ENCODE data around the gene ZNF664.

The ZNF664 gene

GRCh38 chr12:124033859-124034258 is 60.8 kb downstream of the ZNF664 start:
- no peak for DNase-seq (ENCODE audit: low read depth in 2 of 2)

DNA sequence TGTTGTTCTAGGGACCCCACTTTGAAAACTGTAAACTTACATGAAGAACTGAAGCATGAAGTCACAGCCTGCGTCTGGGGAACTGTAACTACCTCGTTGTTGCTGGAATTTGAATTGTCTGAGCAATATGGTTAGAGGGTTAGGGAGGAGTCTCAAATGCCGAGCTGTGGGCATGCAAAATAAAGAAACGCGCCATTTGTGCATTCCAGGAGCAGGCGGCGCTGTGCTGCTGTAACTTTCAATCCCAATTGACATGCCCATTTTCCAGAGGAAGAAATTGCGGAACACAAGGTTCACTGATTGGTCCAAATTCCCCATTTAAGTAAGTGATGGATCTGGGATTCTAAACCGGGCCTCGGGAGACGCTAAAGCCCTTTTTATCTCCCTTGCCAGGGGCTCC is 61.3 kb downstream of the ZNF664 start:
- no peak for DNase-seq (ENCODE audit: low read depth in 2 of 2)

- DNase-seq (ENCODE audit: low read depth in 2 of 2), result no peak
Observed at GRCh38 chr12:124035163-124035562, 62.1 kb downstream of the ZNF664 start.

DNA sequence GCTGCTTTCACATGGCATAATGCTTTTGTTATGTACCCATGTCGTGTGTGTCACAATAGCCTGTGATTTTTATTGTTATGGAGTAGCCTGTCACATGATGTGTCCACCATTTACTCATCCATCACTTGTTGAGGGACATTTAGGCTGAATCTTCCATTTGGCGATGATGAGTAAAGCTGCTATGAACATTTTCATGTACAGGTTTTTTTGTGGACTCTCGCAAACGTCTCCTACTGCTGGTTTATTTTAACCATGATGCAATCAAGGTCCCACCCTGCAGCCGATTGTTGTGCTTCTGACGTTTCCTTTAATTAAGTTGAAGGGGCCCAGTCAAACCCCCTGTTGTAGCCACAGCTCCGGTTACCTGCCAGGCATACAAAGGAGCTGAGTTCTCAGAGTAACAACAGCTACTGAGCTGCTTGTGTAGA is 63.2 kb downstream of the ZNF664 start:
- no peak for DNase-seq (ENCODE audit: low read depth in 2 of 2)

- DNase-seq (ENCODE audit: low read depth in 2 of 2), result peak in 1 of 2 donors; percentile 23
Observed at GRCh38 chr12:124036657-124037109, 63.7 kb downstream of the ZNF664 start.

DNA sequence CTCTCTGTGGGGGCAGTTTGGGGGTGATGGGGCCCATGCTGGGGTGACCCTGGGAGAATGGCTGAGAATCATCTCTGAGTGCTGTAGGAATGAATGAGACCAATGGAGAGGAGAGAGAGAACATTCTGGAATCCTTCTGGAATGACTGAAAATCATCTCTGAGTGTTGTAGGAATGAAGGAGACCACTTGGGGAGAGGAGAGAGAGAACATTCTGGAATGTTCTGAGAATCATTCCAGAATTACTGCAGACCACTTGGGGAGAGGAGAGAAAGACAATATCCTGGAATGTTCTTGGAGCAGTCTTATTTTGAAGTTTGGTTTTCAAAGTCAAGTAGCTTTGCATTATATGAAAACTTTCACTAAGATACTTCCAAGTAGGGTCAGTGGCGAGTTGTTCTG is 64.3 kb downstream of the ZNF664 start:
- DNase-seq (ENCODE audit: low read depth in 2 of 2), result no peak

DNA sequence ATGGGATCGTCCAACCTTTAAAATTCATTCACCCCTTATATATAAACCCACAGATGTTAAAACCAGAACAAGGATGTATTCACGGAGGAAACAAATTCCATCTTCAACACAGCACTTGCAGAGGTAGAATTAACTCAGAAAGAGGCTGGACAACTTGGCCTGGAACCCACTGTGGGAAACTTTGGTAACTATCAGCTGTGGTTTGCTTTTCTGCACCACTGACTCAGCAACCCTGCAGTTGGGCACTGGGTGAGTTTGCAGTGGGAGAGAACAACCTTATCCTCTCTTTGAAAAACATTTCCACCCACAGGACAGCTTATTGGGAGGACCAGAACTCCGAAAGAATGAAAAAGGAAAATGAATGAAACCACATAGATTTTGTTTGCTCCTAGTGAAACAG is 66.3 kb downstream of the ZNF664 start:
- DNase-seq (ENCODE audit: low read depth in 2 of 2), result no peak

DNA sequence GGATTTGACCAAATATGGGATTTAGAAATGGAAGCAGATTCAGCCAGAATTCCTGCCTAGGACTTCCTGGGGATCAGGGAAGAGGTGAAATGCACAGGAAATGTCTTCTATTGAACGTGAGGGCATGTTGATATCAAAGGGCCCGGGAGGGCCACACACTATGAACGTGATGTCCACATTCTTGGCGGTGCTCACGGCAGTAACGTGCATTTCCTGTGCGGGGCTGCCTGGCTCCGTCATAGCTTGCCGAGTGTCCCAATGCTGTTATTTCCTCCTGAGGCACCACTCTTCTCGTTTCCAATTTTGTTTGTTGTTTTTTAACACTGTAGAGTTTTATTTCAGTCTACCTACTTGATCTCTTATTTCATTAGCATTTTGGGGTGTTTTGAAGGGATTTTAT is 67.3 kb downstream of the ZNF664 start:
- no peak for DNase-seq (ENCODE audit: low read depth in 2 of 2)

DNA sequence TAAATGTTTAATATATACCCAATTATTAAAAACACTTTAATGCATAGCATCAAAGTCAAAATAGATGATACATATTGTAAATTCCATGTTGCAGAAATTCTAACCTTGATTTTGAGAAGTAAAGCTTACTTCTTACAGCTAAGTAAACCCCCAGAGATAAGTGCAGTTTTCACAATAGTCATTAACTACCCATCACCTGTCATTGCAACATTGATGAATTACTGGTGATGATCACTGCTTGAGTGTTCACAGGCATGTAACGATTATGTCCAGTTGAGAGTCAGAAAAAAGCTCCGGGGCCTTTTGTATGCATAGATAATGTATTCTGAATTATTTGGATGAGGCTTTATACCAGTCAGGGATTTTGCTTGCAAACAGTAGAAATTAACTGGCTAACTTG is 67.7 kb downstream of the ZNF664 start:
- no peak for DNase-seq (ENCODE audit: low read depth in 2 of 2)

GRCh38 chr12:124041907-124042306 is 68.9 kb downstream of the ZNF664 start:
- DNase-seq (ENCODE audit: low read depth in 2 of 2), result no peak

GRCh38 chr12:124044021-124044420 is 71.0 kb downstream of the ZNF664 start:
- no peak for DNase-seq (ENCODE audit: low read depth in 2 of 2)

DNA sequence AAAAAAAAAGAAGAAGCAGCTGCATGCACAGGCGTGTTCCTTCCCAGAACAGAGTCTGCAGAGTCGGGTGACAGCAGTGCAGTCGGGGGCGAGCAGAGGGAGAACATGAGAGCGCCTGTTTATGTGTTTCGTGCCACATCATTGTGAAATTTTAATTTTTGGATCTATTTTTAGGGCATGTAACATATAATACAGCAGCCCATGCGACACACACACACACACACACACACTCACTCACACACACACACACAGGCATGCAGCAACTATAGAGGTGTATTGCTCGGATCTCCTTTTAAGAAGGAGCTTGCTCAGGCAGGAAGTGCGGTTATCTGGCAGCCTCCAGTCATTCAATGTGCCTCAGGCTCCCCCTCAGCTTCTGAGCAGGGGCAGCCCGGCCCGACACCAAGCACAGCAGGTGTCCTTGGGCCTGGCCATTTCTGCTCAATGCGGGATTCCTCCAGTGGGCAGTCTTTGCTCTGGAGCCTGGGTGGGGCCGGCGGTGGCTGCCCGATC is 71.8 kb downstream of the ZNF664 start:
- no peak for DNase-seq (ENCODE audit: low read depth in 2 of 2)

- no peak for DNase-seq (ENCODE audit: low read depth in 2 of 2)
Observed at GRCh38 chr12:124045671-124046455, 72.8 kb downstream of the ZNF664 start.

DNA sequence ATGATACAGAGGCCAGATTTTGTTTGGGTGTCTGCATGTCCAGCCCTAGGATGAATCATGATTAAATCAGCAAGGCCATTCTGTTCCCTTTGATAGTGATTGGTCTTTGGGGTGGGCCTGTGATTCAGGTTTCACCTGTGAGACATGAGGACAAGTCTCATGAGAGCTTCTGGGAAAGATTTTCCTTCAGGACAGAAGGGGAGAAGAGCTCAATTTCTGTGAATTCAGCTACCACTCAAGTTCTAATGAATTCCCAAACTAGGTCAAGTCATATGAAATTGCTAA is 73.4 kb downstream of the ZNF664 start:
- no peak for DNase-seq (ENCODE audit: low read depth in 2 of 2)

DNA sequence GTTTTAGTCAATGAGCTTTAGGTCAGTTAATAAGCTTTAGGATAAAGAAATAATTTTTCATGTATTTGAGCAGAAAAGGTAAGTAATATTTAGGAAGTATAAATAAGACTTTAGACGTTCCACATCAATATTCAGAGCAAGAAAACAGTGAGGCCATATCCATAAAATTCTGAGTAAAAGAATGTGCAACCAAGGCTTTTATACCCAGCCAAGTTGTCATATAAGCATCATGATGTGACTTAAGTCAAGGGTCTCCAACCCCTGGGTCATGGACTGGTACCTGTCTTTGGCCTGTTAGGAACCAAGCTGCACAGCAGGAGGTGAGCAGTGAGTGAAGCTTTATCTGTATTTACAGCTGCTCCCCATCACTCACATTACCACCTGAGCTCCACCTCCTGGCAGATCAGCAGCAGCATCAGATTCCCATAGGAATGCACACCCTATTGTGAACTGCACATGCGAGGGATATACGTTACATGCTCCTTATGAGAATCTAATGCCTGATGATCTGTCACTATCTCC is 74.1 kb downstream of the ZNF664 start:
- DNase-seq (ENCODE audit: low read depth in 2 of 2), result no peak

- no peak for DNase-seq (ENCODE audit: low read depth in 2 of 2)
Observed at GRCh38 chr12:124049451-124050094, 76.6 kb downstream of the ZNF664 start.

DNA sequence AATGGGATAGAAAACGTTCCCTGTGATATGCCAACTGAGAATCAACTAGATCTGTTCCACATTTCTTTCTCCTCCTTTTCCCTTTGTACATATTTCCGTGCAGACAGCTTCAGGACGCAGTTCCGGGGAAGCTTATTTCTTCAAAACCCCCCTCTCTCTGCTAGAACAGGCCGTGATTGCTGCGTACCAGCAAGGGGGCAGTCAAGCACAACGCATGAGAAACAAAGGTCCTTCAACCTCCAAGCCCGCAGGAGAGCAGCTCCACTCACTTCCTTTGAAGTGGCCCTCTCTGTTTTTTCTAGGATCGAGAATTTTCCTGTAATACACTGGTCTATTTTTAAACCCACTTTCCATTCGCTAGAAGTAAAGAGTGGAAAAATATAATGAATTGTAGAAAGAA is 80.8 kb downstream of the ZNF664 start:
- no peak for DNase-seq (ENCODE audit: low read depth in 2 of 2)

- no peak for DNase-seq (ENCODE audit: low read depth in 2 of 2)
Observed at GRCh38 chr12:124055066-124055465, 82.1 kb downstream of the ZNF664 start.

DNA sequence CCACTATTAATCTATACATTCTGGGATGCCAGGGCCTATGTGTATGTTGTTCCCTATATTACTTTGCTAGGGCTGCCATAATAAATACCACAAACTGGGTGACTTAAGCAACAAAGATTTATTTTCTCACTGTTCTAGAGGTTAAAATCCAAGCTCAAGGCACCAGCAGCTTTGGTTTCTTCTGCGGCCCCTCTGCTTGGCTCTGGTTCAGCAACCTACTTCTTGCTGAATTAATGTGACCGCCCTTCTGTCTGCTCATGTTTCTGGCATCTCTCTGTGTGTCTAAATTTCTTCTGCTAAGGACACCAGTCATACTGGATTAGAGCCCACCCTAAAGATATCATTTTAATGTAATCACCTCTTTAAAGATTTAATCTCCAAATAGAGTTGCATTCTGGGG is 84.7 kb downstream of the ZNF664 start:
- no peak for DNase-seq (ENCODE audit: low read depth in 2 of 2)

- DNase-seq (ENCODE audit: low read depth in 2 of 2), result no peak
Observed at GRCh38 chr12:124059752-124060151, 86.7 kb downstream of the ZNF664 start.
